ENCODE data around the gene CNOT10.

Gene CNOT10

GRCh38 chr3:32675164-32675563 is 9.8 kb upstream of the CNOT10 start:
- Mint-ChIP-seq H3K4me1 (no peaks in the 10 kb centered on the region), H3K4me3 (no peak overlapping the region), H3K9me3 (no peaks in the 10 kb centered on the region), H3K27ac (no peak overlapping the region), H3K27me3 (no peaks in the 10 kb centered on the region)
- no peak for DNase-seq
- ATAC-seq = no peak

GRCh38 chr3:32675650-32676049 is 9.3 kb upstream of the CNOT10 start:
- Mint-ChIP-seq H3K27me3 (no peaks in the 10 kb centered on the region), H3K27ac (no peak overlapping the region), H3K9me3 (no peaks in the 10 kb centered on the region), H3K4me1 (no peaks in the 10 kb centered on the region), H3K4me3 (no peak overlapping the region)
- DNase-seq = no peak
- no peak for ATAC-seq

- H3K9me3 Mint-ChIP-seq = no peaks in the 10 kb centered on the region
- no peak for DNase-seq
- H3K4me1 Mint-ChIP-seq = peaks cover 19% of the 10 kb centered on the region
- ATAC-seq = no peak
- H3K27me3 Mint-ChIP-seq = no peaks in the 10 kb centered on the region
- H3K4me3 Mint-ChIP-seq = no peak overlapping the region
- peak overlapping the region in 1 of 2 donors; percentile 28 for H3K27ac Mint-ChIP-seq
These were observed 3.2 kb upstream of the CNOT10 start for GRCh38 chr3:32681811-32682210.

- DNase-seq (peak in 1 of 2 donors; percentile 5), ATAC-seq (no peak)
- H3K9me3 Mint-ChIP-seq = no peaks in the 10 kb centered on the region
- H3K27ac Mint-ChIP-seq = peak overlapping the region; percentile 96 to 97
- H3K27me3 Mint-ChIP-seq = no peaks in the 10 kb centered on the region
- H3K4me1 Mint-ChIP-seq = peaks cover 32% of the 10 kb centered on the region
- H3K4me3 Mint-ChIP-seq = peak overlapping the region; percentile 95 to 97
These were observed 774 bp upstream of the CNOT10 start for GRCh38 chr3:32684029-32684799.

GRCh38 chr3:32685543-32686185 is 676 bp downstream of the CNOT10 start:
- DNase-seq (peak in 1 of 2 donors; percentile 29), ATAC-seq (no peak)
- Mint-ChIP-seq H3K27ac (peak overlapping the region; percentile 66 to 96), H3K4me1 (peaks cover 32% of the 10 kb centered on the region), H3K4me3 (peak overlapping the region; percentile 95 to 97), H3K27me3 (no peaks in the 10 kb centered on the region), H3K9me3 (no peaks in the 10 kb centered on the region)

- DNase-seq (no peak), ATAC-seq (no peak)
- Mint-ChIP-seq H3K4me3 (peak overlapping the region; percentile 95 to 97), H3K4me1 (peaks cover 39% of the 10 kb centered on the region), H3K27me3 (no peaks in the 10 kb centered on the region), H3K9me3 (no peaks in the 10 kb centered on the region), H3K27ac (peak overlapping the region in 1 of 2 donors; percentile 0)
These were observed 1.7 kb downstream of the CNOT10 start for GRCh38 chr3:32686713-32687112.

GRCh38 chr3:32691847-32692246 is 6.9 kb downstream of the CNOT10 start:
- Mint-ChIP-seq H3K27ac (no peak overlapping the region), H3K27me3 (no peaks in the 10 kb centered on the region), H3K4me1 (peaks cover 31% of the 10 kb centered on the region), H3K4me3 (no peak overlapping the region), H3K9me3 (no peaks in the 10 kb centered on the region)
- DNase-seq (no peak), ATAC-seq (no peak)

GRCh38 chr3:32696523-32696922 is 11.5 kb downstream of the CNOT10 start:
- ATAC-seq (no peak), DNase-seq (no peak)
- Mint-ChIP-seq H3K27ac (no peak overlapping the region), H3K27me3 (no peaks in the 10 kb centered on the region), H3K4me3 (no peak overlapping the region), H3K9me3 (peaks cover 2 to 4% of the 10 kb centered on the region in 2 donors), H3K4me1 (peaks cover 21% of the 10 kb centered on the region)

GRCh38 chr3:32698506-32698905 is 13.5 kb downstream of the CNOT10 start:
- H3K27me3 Mint-ChIP-seq = no peaks in the 10 kb centered on the region
- no peak overlapping the region for H3K4me3 Mint-ChIP-seq
- no peak for DNase-seq
- H3K4me1 Mint-ChIP-seq = peaks cover 34% of the 10 kb centered on the region
- no peak for ATAC-seq
- H3K27ac Mint-ChIP-seq = no peak overlapping the region
- peaks cover 4 to 7% of the 10 kb centered on the region in 2 donors for H3K9me3 Mint-ChIP-seq

GRCh38 chr3:32699429-32699828 is 14.4 kb downstream of the CNOT10 start:
- H3K27ac Mint-ChIP-seq = no peak overlapping the region
- peaks cover 37% of the 10 kb centered on the region for H3K4me1 Mint-ChIP-seq
- DNase-seq = no peak
- H3K9me3 Mint-ChIP-seq = peaks cover 4 to 7% of the 10 kb centered on the region in 2 donors
- ATAC-seq = no peak
- no peaks in the 10 kb centered on the region for H3K27me3 Mint-ChIP-seq
- no peak overlapping the region for H3K4me3 Mint-ChIP-seq

GRCh38 chr3:32700244-32700643 is 15.3 kb downstream of the CNOT10 start:
- DNase-seq (no peak), ATAC-seq (no peak)
- Mint-ChIP-seq H3K4me3 (no peak overlapping the region), H3K27ac (no peak overlapping the region), H3K4me1 (peaks cover 31% of the 10 kb centered on the region), H3K9me3 (peaks cover 4 to 7% of the 10 kb centered on the region in 2 donors), H3K27me3 (no peaks in the 10 kb centered on the region)

GRCh38 chr3:32703491-32703972 is 18.5 kb downstream of the CNOT10 start:
- peak overlapping the region; percentile 36 to 39 for H3K27ac Mint-ChIP-seq
- DNase-seq = no peak
- H3K27me3 Mint-ChIP-seq = no peaks in the 10 kb centered on the region
- H3K4me3 Mint-ChIP-seq = peak overlapping the region; percentile 48 to 49
- H3K9me3 Mint-ChIP-seq = peaks cover 4 to 7% of the 10 kb centered on the region in 2 donors
- H3K4me1 Mint-ChIP-seq = peaks cover 44% of the 10 kb centered on the region
- ATAC-seq = no peak

- H3K27me3 Mint-ChIP-seq = no peaks in the 10 kb centered on the region
- DNase-seq (no peak), ATAC-seq (no peak)
- peaks cover 46% of the 10 kb centered on the region for H3K4me1 Mint-ChIP-seq
- H3K9me3 Mint-ChIP-seq = peaks cover 4 to 7% of the 10 kb centered on the region in 2 donors
- H3K4me3 Mint-ChIP-seq = no peak overlapping the region
- H3K27ac Mint-ChIP-seq = no peak overlapping the region
These were observed 20.2 kb downstream of the CNOT10 start for GRCh38 chr3:32705232-32705631.

- H3K27ac Mint-ChIP-seq = no peak overlapping the region
- ATAC-seq = peak; percentile 62
- DNase-seq = no peak
- H3K9me3 Mint-ChIP-seq = peaks cover 2 to 4% of the 10 kb centered on the region in 2 donors
- no peak overlapping the region for H3K4me3 Mint-ChIP-seq
- H3K4me1 Mint-ChIP-seq = peaks cover 43% of the 10 kb centered on the region
- H3K27me3 Mint-ChIP-seq = no peaks in the 10 kb centered on the region
These were observed 21.5 kb downstream of the CNOT10 start for GRCh38 chr3:32706348-32707025.

- Mint-ChIP-seq H3K27ac (no peak overlapping the region), H3K27me3 (no peaks in the 10 kb centered on the region), H3K4me1 (peaks cover 38% of the 10 kb centered on the region), H3K4me3 (no peak overlapping the region), H3K9me3 (no peaks in the 10 kb centered on the region)
- no peak for ATAC-seq
- no peak for DNase-seq
These were observed 22.0 kb downstream of the CNOT10 start for GRCh38 chr3:32707026-32707370.
